ENCODE results near the gene C19orf12. TPM values are rescaled to one million over a fixed set of nuclear protein-coding genes. Genes with fewer than 3 reads are reported as not detected.

C19orf12 gene
- total RNA-seq, 1 experiment from 2014 or later, result 11.8 TPM

GRCh38 chr19:29706635-29707034 is 8.4 kb downstream of the C19orf12 start:
- Histone ChIP-seq H3K27me3 (ENCODE audit: low read length) (no peaks in the 10 kb centered on the region), H3K9me3 (ENCODE audit: low read length) (no peaks in the 10 kb centered on the region), H3K4me2 (ENCODE audit: low read depth, low read length, poor library complexity, severe bottlenecking) (no peak overlapping the region), H3K9ac (ENCODE audit: low read length) (no peak overlapping the region), H3K9me2 (replicated peaks; ENCODE audit: insufficient read depth, low read length) (no peaks in the 10 kb centered on the region), H3K36me3 (ENCODE audit: insufficient read depth, low read length) (no peaks in the 10 kb centered on the region), H3K4me1 (ENCODE audit: low read length) (no peaks in the 10 kb centered on the region), H3K4me3 (ENCODE audit: low read length) (no peak overlapping the region), H3K79me2 (ENCODE audit: low read length) (peaks cover 25% of the 10 kb centered on the region), H2AFZ (ENCODE audit: low read length) (no peak overlapping the region), H4K20me1 (ENCODE audit: insufficient read depth, low read depth, low read length) (0 out of 2 replicates have a peak, but pooled peaks cover 3% of the 10 kb centered on the region), H3K27ac (ENCODE audit: low read length) (no peak overlapping the region)
- no peak for DNase-seq

- Histone ChIP-seq H3K27me3 (ENCODE audit: low read length) (no peaks in the 10 kb centered on the region), H3K4me1 (ENCODE audit: low read length) (no peaks in the 10 kb centered on the region), H3K4me2 (ENCODE audit: low read depth, low read length, poor library complexity, severe bottlenecking) (no peak overlapping the region), H3K9ac (ENCODE audit: low read length) (no peak overlapping the region), H3K9me3 (ENCODE audit: low read length) (no peaks in the 10 kb centered on the region), H3K4me3 (ENCODE audit: low read length) (no peak overlapping the region), H2AFZ (ENCODE audit: low read length) (no peak overlapping the region), H3K79me2 (ENCODE audit: low read length) (peaks cover 19% of the 10 kb centered on the region), H3K27ac (ENCODE audit: low read length) (no peak overlapping the region), H3K36me3 (ENCODE audit: insufficient read depth, low read length) (no peaks in the 10 kb centered on the region), H4K20me1 (ENCODE audit: insufficient read depth, low read depth, low read length) (0 out of 2 replicates have a peak, but pooled peaks cover 3% of the 10 kb centered on the region), H3K9me2 (replicated peaks; ENCODE audit: insufficient read depth, low read length) (no peaks in the 10 kb centered on the region)
- DNase-seq, result no peak
These were observed 9.4 kb downstream of the C19orf12 start for GRCh38 chr19:29705706-29706105.

GRCh38 chr19:29704562-29705558 is 10.2 kb downstream of the C19orf12 start:
- H3K9me3 ChIP-seq (ENCODE audit: low read length), result no peaks in the 10 kb centered on the region
- no peak for DNase-seq
- no peak overlapping the region for H3K27ac ChIP-seq (ENCODE audit: low read length)
- no peaks in the 10 kb centered on the region for H3K9me2 ChIP-seq (replicated peaks; ENCODE audit: insufficient read depth, low read length)
- H3K4me2 ChIP-seq (ENCODE audit: low read depth, low read length, poor library complexity, severe bottlenecking), result no peak overlapping the region
- H3K9ac ChIP-seq (ENCODE audit: low read length), result no peak overlapping the region
- no peaks in the 10 kb centered on the region for H3K27me3 ChIP-seq (ENCODE audit: low read length)
- H3K79me2 ChIP-seq (ENCODE audit: low read length), result peaks cover 11% of the 10 kb centered on the region
- H3K4me3 ChIP-seq (ENCODE audit: low read length), result no peak overlapping the region
- 0 out of 2 replicates have a peak, but pooled peaks cover 3% of the 10 kb centered on the region for H4K20me1 ChIP-seq (ENCODE audit: insufficient read depth, low read depth, low read length)
- H2AFZ ChIP-seq (ENCODE audit: low read length), result no peak overlapping the region
- no peaks in the 10 kb centered on the region for H3K4me1 ChIP-seq (ENCODE audit: low read length)
- H3K36me3 ChIP-seq (ENCODE audit: insufficient read depth, low read length), result no peaks in the 10 kb centered on the region

GRCh38 chr19:29702963-29703320 is 12.1 kb downstream of the C19orf12 start:
- no peak for DNase-seq
- Histone ChIP-seq H3K27me3 (ENCODE audit: low read length) (no peaks in the 10 kb centered on the region), H3K9me2 (replicated peaks; ENCODE audit: insufficient read depth, low read length) (no peaks in the 10 kb centered on the region), H3K4me1 (ENCODE audit: low read length) (no peaks in the 10 kb centered on the region), H3K9ac (ENCODE audit: low read length) (no peak overlapping the region), H3K4me2 (ENCODE audit: low read depth, low read length, poor library complexity, severe bottlenecking) (no peak overlapping the region), H3K9me3 (ENCODE audit: low read length) (no peaks in the 10 kb centered on the region), H2AFZ (ENCODE audit: low read length) (no peak overlapping the region), H4K20me1 (ENCODE audit: insufficient read depth, low read depth, low read length) (no peaks in the 10 kb centered on the region), H3K27ac (ENCODE audit: low read length) (no peak overlapping the region), H3K79me2 (ENCODE audit: low read length) (no peaks in the 10 kb centered on the region), H3K4me3 (ENCODE audit: low read length) (no peak overlapping the region), H3K36me3 (ENCODE audit: insufficient read depth, low read length) (no peaks in the 10 kb centered on the region)

- Histone ChIP-seq H3K4me1 (ENCODE audit: low read length) (no peaks in the 10 kb centered on the region), H3K4me2 (ENCODE audit: low read depth, low read length, poor library complexity, severe bottlenecking) (no peak overlapping the region), H3K4me3 (ENCODE audit: low read length) (no peak overlapping the region), H3K27ac (ENCODE audit: low read length) (no peak overlapping the region), H3K9me3 (ENCODE audit: low read length) (peaks cover 4% of the 10 kb centered on the region; the same call in 1 of the 2 replicates), H3K36me3 (ENCODE audit: insufficient read depth, low read length) (no peaks in the 10 kb centered on the region), H3K79me2 (ENCODE audit: low read length) (no peaks in the 10 kb centered on the region), H3K27me3 (ENCODE audit: low read length) (no peaks in the 10 kb centered on the region), H3K9ac (ENCODE audit: low read length) (no peak overlapping the region), H3K9me2 (replicated peaks; ENCODE audit: insufficient read depth, low read length) (no peaks in the 10 kb centered on the region), H4K20me1 (ENCODE audit: insufficient read depth, low read depth, low read length) (no peaks in the 10 kb centered on the region), H2AFZ (ENCODE audit: low read length) (no peak overlapping the region)
- DNase-seq, result no peak
These were observed 12.7 kb downstream of the C19orf12 start for GRCh38 chr19:29702161-29702962.

- Histone ChIP-seq H3K79me2 (ENCODE audit: low read length) (no peaks in the 10 kb centered on the region), H4K20me1 (ENCODE audit: insufficient read depth, low read depth, low read length) (no peaks in the 10 kb centered on the region), H3K9me3 (ENCODE audit: low read length) (peaks cover 4% of the 10 kb centered on the region; the same call in 1 of the 2 replicates), H3K27me3 (ENCODE audit: low read length) (no peaks in the 10 kb centered on the region), H3K4me3 (ENCODE audit: low read length) (no peak overlapping the region), H2AFZ (ENCODE audit: low read length) (no peak overlapping the region), H3K36me3 (ENCODE audit: insufficient read depth, low read length) (no peaks in the 10 kb centered on the region), H3K9ac (ENCODE audit: low read length) (no peak overlapping the region), H3K4me1 (ENCODE audit: low read length) (no peaks in the 10 kb centered on the region), H3K27ac (ENCODE audit: low read length) (no peak overlapping the region), H3K4me2 (ENCODE audit: low read depth, low read length, poor library complexity, severe bottlenecking) (no peak overlapping the region), H3K9me2 (replicated peaks; ENCODE audit: insufficient read depth, low read length) (no peaks in the 10 kb centered on the region)
- no peak for DNase-seq
These were observed 14.6 kb downstream of the C19orf12 start for GRCh38 chr19:29700498-29700897.

- Histone ChIP-seq H3K36me3 (ENCODE audit: insufficient read depth, low read length) (no peaks in the 10 kb centered on the region), H3K4me2 (ENCODE audit: low read depth, low read length, poor library complexity, severe bottlenecking) (no peak overlapping the region), H3K27ac (ENCODE audit: low read length) (no peak overlapping the region), H3K4me3 (ENCODE audit: low read length) (no peak overlapping the region), H3K9me3 (ENCODE audit: low read length) (peaks cover 4% of the 10 kb centered on the region; the same call in 1 of the 2 replicates), H3K9ac (ENCODE audit: low read length) (no peak overlapping the region), H3K9me2 (replicated peaks; ENCODE audit: insufficient read depth, low read length) (no peaks in the 10 kb centered on the region), H2AFZ (ENCODE audit: low read length) (no peak overlapping the region), H4K20me1 (ENCODE audit: insufficient read depth, low read depth, low read length) (no peaks in the 10 kb centered on the region), H3K79me2 (ENCODE audit: low read length) (no peaks in the 10 kb centered on the region), H3K4me1 (ENCODE audit: low read length) (no peaks in the 10 kb centered on the region), H3K27me3 (ENCODE audit: low read length) (no peaks in the 10 kb centered on the region)
- DNase-seq, result no peak
These were observed 15.2 kb downstream of the C19orf12 start for GRCh38 chr19:29699861-29700260.

Data from Karpas-422 (cell line).